Activated CD8-positive, alpha-beta memory T cell treated with anti-CD3 and anti-CD28 coated beads, Interleukin-2, amount 10 ng/mL, durations not matched to agents 7 days and 5 days (primary cell): ENCODE data around the gene USP34. TPM values are rescaled to one million over a fixed set of nuclear protein-coding genes. Genes with fewer than 3 reads are reported as not detected.

Experiments
- ATAC-seq: fragments of 150-1000 bp; cut with Tn5 transposase; one replicate; pipeline ENCODE4 v1.10.0; 2021; ENCODE audit warnings: moderate library complexity
- CTCF ChIA-PET: fragments of 350-600 bp; sonication (Branson Sonifier 250); formaldehyde crosslinking; loops from one replicate; lab custom pipeline; 2021; ENCODE audit warnings: antibody characterized with exemption; lab: Charles Lee
- DNase-seq: peaks from one replicate; pipeline ENCODE4 v3.0.0-alpha.2; 2020
- H3K27ac Mint-ChIP-seq: one replicate; pipeline ENCODE4 v1.8.0; 2021; ENCODE audit warnings: mild to moderate bottlenecking, mixed read lengths
- H3K27me3 Mint-ChIP-seq: one replicate; pipeline ENCODE4 v1.8.0; 2021; ENCODE audit warnings: mixed read lengths
- H3K36me3 Mint-ChIP-seq: one replicate; pipeline ENCODE4 v1.8.0; 2021; ENCODE audit warnings: mild to moderate bottlenecking, mixed read lengths
- H3K4me1 Mint-ChIP-seq: one replicate; pipeline ENCODE4 v1.8.0; 2021; ENCODE audit warnings: mixed read lengths
- H3K4me3 Mint-ChIP-seq: one replicate; pipeline ENCODE4 v1.8.0; 2021; ENCODE audit warnings: mild to moderate bottlenecking, moderate library complexity, mixed read lengths
- H3K9me3 Mint-ChIP-seq: one replicate; pipeline ENCODE4 v1.8.0; 2022; ENCODE audit warnings: low read depth, mixed read lengths
- total RNA-seq, 2 experiments: library from RNA; stranded (reverse); gene quantifications; one replicate each; pipeline ENCODE4 v1.2.3, GENCODE V29; 2021

Gene USP34
- total RNA-seq, 2 experiments from 2014 or later, result 70.3 to 93.7 TPM

GRCh38 chr2:61371027-61371426 is 99.9 kb downstream of the USP34 start:
- ATAC-seq (peak; percentile 64), DNase-seq (no peak)
- peaks cover 30% of the 10 kb centered on the region for H3K4me1 Mint-ChIP-seq
- peaks cover 66% of the 10 kb centered on the region for H3K36me3 Mint-ChIP-seq
- CTCF ChIA-PET, result no interaction called here
- no peak overlapping the region for H3K27ac Mint-ChIP-seq
- no peak overlapping the region for H3K4me3 Mint-ChIP-seq
- H3K27me3 Mint-ChIP-seq, result no peaks in the 10 kb centered on the region
- H3K9me3 Mint-ChIP-seq, result no peaks in the 10 kb centered on the region

GRCh38 chr2:61368687-61369665 is 101.9 kb downstream of the USP34 start:
- Mint-ChIP-seq H3K9me3 (no peaks in the 10 kb centered on the region), H3K4me3 (peak overlapping the region; percentile 18), H3K4me1 (peaks cover 34% of the 10 kb centered on the region), H3K27ac (peak overlapping the region; percentile 72), H3K36me3 (peaks cover 58% of the 10 kb centered on the region), H3K27me3 (no peaks in the 10 kb centered on the region)
- CTCF ChIA-PET, result no interaction called here
- ATAC-seq (peak; percentile 78), DNase-seq (peak; percentile 44)

- Mint-ChIP-seq H3K4me1 (peaks cover 37% of the 10 kb centered on the region), H3K9me3 (peaks cover 7% of the 10 kb centered on the region)
- CTCF ChIA-PET, result no interaction called here
Observed at GRCh38 chr2:61367177-61367576, 103.7 kb downstream of the USP34 start.

GRCh38 chr2:61363580-61363979 is 107.3 kb downstream of the USP34 start:
- peaks cover 7% of the 10 kb centered on the region for H3K9me3 Mint-ChIP-seq
- peaks cover 27% of the 10 kb centered on the region for H3K4me1 Mint-ChIP-seq
- H3K27ac Mint-ChIP-seq, result no peak overlapping the region
- DNase-seq (no peak), ATAC-seq (no peak)
- CTCF ChIA-PET, result interaction anchor here (0.6 kb wide), 1 partner anchor 81 kb away, joined by 3 read pairs; no protein-coding TSS in a partner anchor
- H3K4me3 Mint-ChIP-seq, result no peak overlapping the region
- peaks cover 59% of the 10 kb centered on the region for H3K36me3 Mint-ChIP-seq
- no peaks in the 10 kb centered on the region for H3K27me3 Mint-ChIP-seq

More at GRCh38 chr2:61367177-61367576, 103.7 kb downstream of the USP34 start:
- no peak overlapping the region for H3K4me3 Mint-ChIP-seq
- no peaks in the 10 kb centered on the region for H3K27me3 Mint-ChIP-seq
- no peak overlapping the region for H3K27ac Mint-ChIP-seq
- DNase-seq (no peak), ATAC-seq (no peak)
- peaks cover 62% of the 10 kb centered on the region for H3K36me3 Mint-ChIP-seq

- CTCF ChIA-PET, result interaction anchor here (0.6 kb wide), 1 partner anchor 80 kb away, joined by 3 read pairs; no protein-coding TSS in a partner anchor
- no peaks in the 10 kb centered on the region for H3K27me3 Mint-ChIP-seq
- ATAC-seq (no peak), DNase-seq (no peak)
- H3K4me3 Mint-ChIP-seq, result no peak overlapping the region
- H3K4me1 Mint-ChIP-seq, result peaks cover 20% of the 10 kb centered on the region
- peaks cover 7% of the 10 kb centered on the region for H3K9me3 Mint-ChIP-seq
- H3K27ac Mint-ChIP-seq, result no peak overlapping the region
- peaks cover 58% of the 10 kb centered on the region for H3K36me3 Mint-ChIP-seq
Observed at GRCh38 chr2:61362873-61363272, 108.0 kb downstream of the USP34 start.

- peaks cover 53% of the 10 kb centered on the region for H3K36me3 Mint-ChIP-seq
- CTCF ChIA-PET, result no interaction called here
- peaks cover 24% of the 10 kb centered on the region for H3K4me1 Mint-ChIP-seq
- ATAC-seq, result no peak
- H3K27ac Mint-ChIP-seq, result no peak overlapping the region
- peaks cover 7% of the 10 kb centered on the region for H3K9me3 Mint-ChIP-seq
- no peak overlapping the region for H3K4me3 Mint-ChIP-seq
- no peaks in the 10 kb centered on the region for H3K27me3 Mint-ChIP-seq
- no peak for DNase-seq
Observed at GRCh38 chr2:61361068-61361467, 109.8 kb downstream of the USP34 start.

- no peaks in the 10 kb centered on the region for H3K27me3 Mint-ChIP-seq
- CTCF ChIA-PET, result interaction anchor here (0.7 kb wide), 1 partner anchor 13 kb away, joined by 3 read pairs; no protein-coding TSS in a partner anchor
Observed at GRCh38 chr2:61359058-61359457, 111.8 kb downstream of the USP34 start.

GRCh38 chr2:61357681-61358080 is 113.2 kb downstream of the USP34 start:
- peaks cover 62% of the 10 kb centered on the region for H3K36me3 Mint-ChIP-seq
- ATAC-seq (no peak), DNase-seq (no peak)
- no peaks in the 10 kb centered on the region for H3K27me3 Mint-ChIP-seq
- peaks cover 17% of the 10 kb centered on the region for H3K4me1 Mint-ChIP-seq
- CTCF ChIA-PET, result no interaction called here
- H3K9me3 Mint-ChIP-seq, result peaks cover 13% of the 10 kb centered on the region
- H3K4me3 Mint-ChIP-seq, result no peak overlapping the region
- H3K27ac Mint-ChIP-seq, result no peak overlapping the region

More at GRCh38 chr2:61359058-61359457, 111.8 kb downstream of the USP34 start:
- no peak overlapping the region for H3K4me3 Mint-ChIP-seq
- peaks cover 20% of the 10 kb centered on the region for H3K4me1 Mint-ChIP-seq
- peaks cover 63% of the 10 kb centered on the region for H3K36me3 Mint-ChIP-seq
- ATAC-seq, result no peak
- H3K9me3 Mint-ChIP-seq, result peaks cover 8% of the 10 kb centered on the region
- no peak overlapping the region for H3K27ac Mint-ChIP-seq
- no peak for DNase-seq

GRCh38 chr2:61356958-61357350 is 113.9 kb downstream of the USP34 start:
- Mint-ChIP-seq H3K27ac (no peak overlapping the region), H3K4me3 (no peak overlapping the region), H3K27me3 (no peaks in the 10 kb centered on the region), H3K36me3 (peaks cover 60% of the 10 kb centered on the region), H3K4me1 (peaks cover 17% of the 10 kb centered on the region), H3K9me3 (peaks cover 13% of the 10 kb centered on the region)
- DNase-seq, result no peak
- CTCF ChIA-PET, result no interaction called here
- no peak for ATAC-seq

- peaks cover 58% of the 10 kb centered on the region for H3K36me3 Mint-ChIP-seq
- no peaks in the 10 kb centered on the region for H3K27me3 Mint-ChIP-seq
- DNase-seq, result no peak
- no peak overlapping the region for H3K4me3 Mint-ChIP-seq
- CTCF ChIA-PET, result no interaction called here
- ATAC-seq, result no peak
- peaks cover 15% of the 10 kb centered on the region for H3K4me1 Mint-ChIP-seq
- no peak overlapping the region for H3K27ac Mint-ChIP-seq
- H3K9me3 Mint-ChIP-seq, result peaks cover 13% of the 10 kb centered on the region
Observed at GRCh38 chr2:61356261-61356957, 114.5 kb downstream of the USP34 start.

- Mint-ChIP-seq H3K27ac (no peak overlapping the region), H3K4me1 (peaks cover 10% of the 10 kb centered on the region), H3K36me3 (peaks cover 62% of the 10 kb centered on the region), H3K9me3 (peaks cover 13% of the 10 kb centered on the region), H3K4me3 (no peak overlapping the region), H3K27me3 (no peaks in the 10 kb centered on the region)
- CTCF ChIA-PET, result interaction anchor here (0.7 kb wide), 1 partner anchor 11 kb away, joined by 3 read pairs; no protein-coding TSS in a partner anchor
- DNase-seq, result no peak
- ATAC-seq, result no peak
Observed at GRCh38 chr2:61354543-61355197, 116.2 kb downstream of the USP34 start.

- Mint-ChIP-seq H3K4me3 (no peak overlapping the region), H3K36me3 (peaks cover 65% of the 10 kb centered on the region)
- CTCF ChIA-PET, result interaction anchor here (0.7 kb wide), 1 partner anchor 10 kb away, joined by 3 read pairs; no protein-coding TSS in a partner anchor
Observed at GRCh38 chr2:61353909-61354308, 117.0 kb downstream of the USP34 start.

GRCh38 chr2:61350777-61351176 is 120.1 kb downstream of the USP34 start:
- H3K36me3 Mint-ChIP-seq, result peaks cover 59% of the 10 kb centered on the region

More at GRCh38 chr2:61353909-61354308, 117.0 kb downstream of the USP34 start:
- peaks cover 10% of the 10 kb centered on the region for H3K4me1 Mint-ChIP-seq
- DNase-seq, result no peak
- ATAC-seq, result no peak
- H3K27ac Mint-ChIP-seq, result no peak overlapping the region
- peaks cover 13% of the 10 kb centered on the region for H3K9me3 Mint-ChIP-seq
- H3K27me3 Mint-ChIP-seq, result no peaks in the 10 kb centered on the region

More at GRCh38 chr2:61350777-61351176, 120.1 kb downstream of the USP34 start:
- no peak overlapping the region for H3K27ac Mint-ChIP-seq
- CTCF ChIA-PET, result no interaction called here
- peaks cover 13% of the 10 kb centered on the region for H3K9me3 Mint-ChIP-seq
- H3K4me1 Mint-ChIP-seq, result no peaks in the 10 kb centered on the region
- H3K4me3 Mint-ChIP-seq, result no peak overlapping the region
- no peaks in the 10 kb centered on the region for H3K27me3 Mint-ChIP-seq
- ATAC-seq (no peak), DNase-seq (no peak)
